AG04449 (cell line): ENCODE results near the gene FASLG.

Experiments
- CTCF ChIA-PET: fragments of 350-600 bp; formaldehyde crosslinking; extraction: SDS; loops from one replicate; lab custom pipeline; 2021; ENCODE audit warnings: antibody characterized with exemption; lab: Yijun Ruan, JAX
- POLR2A ChIA-PET: fragments of 400-600, 350-600 bp; formaldehyde crosslinking; extraction: SDS; loops from one replicate; lab custom pipeline; 2020; ENCODE audit warnings: antibody characterized with exemption, inconsistent platforms; lab: Yijun Ruan, JAX
- DNase-seq: peaks from one replicate; pipeline ENCODE4 v3.0.0-alpha.2; 2010; ENCODE audit warnings: low read depth, low spot score
- H3K4me3 ChIP-seq: 2 replicates; pipeline ENCODE4 v1.5.1; 2011; ENCODE audit warnings: low read depth, mild to moderate bottlenecking, control low read depth, low read length
- TF ChIP-seq, protein P1 (sequence below): IDR thresholded peaks from one replicate; pipeline ENCODE4 v1.5.1; 2011; ENCODE audit warnings: mild to moderate bottlenecking, moderate library complexity, low read length, control low read depth, inconsistent platforms; ENCODE audit not compliant: insufficient read depth; ENCODE audit errors: missing control alignments

Gene FASLG

DNA sequence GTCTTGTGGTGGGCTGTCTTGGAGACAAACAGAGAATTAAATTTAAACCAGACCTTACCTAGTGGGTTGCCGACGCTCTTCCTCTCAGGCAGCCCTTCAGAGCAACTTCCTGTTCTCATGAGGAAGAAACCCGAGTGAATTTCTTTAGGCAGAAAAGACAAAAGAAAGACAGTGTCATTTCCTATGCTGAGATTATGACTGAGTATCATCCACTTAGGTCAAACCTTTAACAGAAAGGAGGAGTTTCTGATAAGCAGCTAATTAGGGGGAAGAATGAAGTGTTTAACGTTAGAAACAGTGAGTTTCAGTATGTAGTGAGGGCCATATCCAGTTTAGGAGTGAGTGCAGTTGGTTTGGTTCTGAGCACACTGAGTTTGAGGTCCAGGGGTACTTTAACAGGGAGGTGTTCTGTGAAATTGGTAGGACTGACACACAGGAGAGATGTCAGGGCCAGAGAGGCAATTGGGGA lies 38.7 kb downstream of the FASLG start:
- POLR2A ChIA-PET: no interaction called here
- DNase-seq: no peak
- CTCF ChIA-PET: no interaction called here

DNA sequence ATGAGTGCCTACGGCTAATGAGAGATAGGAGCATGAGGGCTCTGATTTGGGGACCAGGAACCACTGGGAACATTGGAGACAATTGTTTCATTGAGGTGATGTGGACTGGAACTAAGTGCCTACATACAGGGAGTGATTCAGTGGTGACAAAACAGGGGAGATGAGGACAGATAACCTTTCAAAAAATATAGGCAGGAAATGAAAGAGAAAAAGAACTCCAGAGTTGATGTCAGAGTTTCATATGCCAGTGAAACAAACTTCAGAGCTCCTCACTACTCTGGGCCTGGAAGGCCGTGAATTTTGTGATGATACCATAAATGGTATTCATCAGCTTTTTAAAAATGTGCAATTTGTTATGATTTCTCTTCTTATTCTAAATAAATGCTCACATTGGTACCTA lies 39.3 kb downstream of the FASLG start:
- DNase-seq: no peak
- no peak overlapping the region for H3K4me3 ChIP-seq
- CTCF ChIA-PET: no interaction called here
- POLR2A ChIA-PET: no interaction called here
- TF ChIP-seq, protein P1, sequence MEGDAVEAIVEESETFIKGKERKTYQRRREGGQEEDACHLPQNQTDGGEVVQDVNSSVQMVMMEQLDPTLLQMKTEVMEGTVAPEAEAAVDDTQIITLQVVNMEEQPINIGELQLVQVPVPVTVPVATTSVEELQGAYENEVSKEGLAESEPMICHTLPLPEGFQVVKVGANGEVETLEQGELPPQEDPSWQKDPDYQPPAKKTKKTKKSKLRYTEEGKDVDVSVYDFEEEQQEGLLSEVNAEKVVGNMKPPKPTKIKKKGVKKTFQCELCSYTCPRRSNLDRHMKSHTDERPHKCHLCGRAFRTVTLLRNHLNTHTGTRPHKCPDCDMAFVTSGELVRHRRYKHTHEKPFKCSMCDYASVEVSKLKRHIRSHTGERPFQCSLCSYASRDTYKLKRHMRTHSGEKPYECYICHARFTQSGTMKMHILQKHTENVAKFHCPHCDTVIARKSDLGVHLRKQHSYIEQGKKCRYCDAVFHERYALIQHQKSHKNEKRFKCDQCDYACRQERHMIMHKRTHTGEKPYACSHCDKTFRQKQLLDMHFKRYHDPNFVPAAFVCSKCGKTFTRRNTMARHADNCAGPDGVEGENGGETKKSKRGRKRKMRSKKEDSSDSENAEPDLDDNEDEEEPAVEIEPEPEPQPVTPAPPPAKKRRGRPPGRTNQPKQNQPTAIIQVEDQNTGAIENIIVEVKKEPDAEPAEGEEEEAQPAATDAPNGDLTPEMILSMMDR: no peak

More for the DNA sequence above, 38.7 kb downstream of the FASLG start:
- TF ChIP-seq, protein P1: no peak
- H3K4me3 ChIP-seq: no peak overlapping the region

DNA sequence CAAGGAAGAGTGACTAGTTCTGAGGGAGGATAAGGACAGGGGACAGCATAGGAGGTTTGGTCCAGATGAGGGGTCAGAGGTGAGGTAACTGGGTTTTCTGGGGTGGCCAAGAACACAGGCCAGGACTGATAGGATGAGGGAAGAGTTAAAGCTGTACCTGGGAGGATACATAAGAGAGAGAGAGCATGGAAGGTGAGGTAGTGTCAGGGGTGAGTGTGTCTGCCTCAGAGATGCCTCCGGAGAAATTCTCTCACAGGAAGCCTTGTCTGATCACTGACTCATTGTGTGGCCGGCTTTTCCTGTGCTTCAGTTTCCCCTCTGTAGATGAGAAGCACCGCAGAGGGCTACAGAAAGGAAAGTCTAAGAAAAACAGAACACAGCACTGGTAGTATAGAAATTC lies 40.2 kb downstream of the FASLG start:
- H3K4me3 ChIP-seq: no peak overlapping the region
- ChIA-PET POLR2A (no interaction called here), CTCF (interaction anchor here (1.9 kb wide), 1 partner anchor 14 kb away, joined by 6 read pairs; no protein-coding TSS in a partner anchor)
- no peak for DNase-seq
- TF ChIP-seq, protein P1: no peak

DNA sequence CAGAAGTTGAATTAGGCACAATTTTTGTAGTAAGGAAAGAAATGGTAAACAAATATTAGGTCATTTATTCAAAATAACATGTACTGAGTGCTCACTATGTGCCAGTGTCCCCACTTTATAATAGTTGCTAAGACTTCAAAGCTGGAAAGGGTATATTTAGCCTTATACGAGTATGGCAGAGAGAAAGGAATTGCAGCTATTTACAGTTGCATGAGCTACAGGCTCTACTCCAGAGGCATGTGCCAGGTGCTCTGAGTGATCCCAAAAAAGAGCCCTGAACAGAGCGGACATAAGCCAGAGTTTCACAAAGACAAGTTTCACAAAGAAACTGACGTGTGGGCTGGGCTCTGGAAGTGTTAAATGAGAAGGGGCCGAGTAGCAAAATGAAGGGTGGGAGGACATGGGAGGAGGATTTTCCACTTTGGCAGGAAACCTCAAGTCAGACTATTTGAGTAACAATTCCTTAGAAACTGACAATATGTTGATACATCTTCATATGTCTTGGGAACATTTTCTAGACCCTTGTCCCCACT lies 40.9 kb downstream of the FASLG start:
- DNase-seq: no peak
- H3K4me3 ChIP-seq: no peak overlapping the region
- TF ChIP-seq, protein P1: no peak
- POLR2A ChIA-PET: no interaction called here
- CTCF ChIA-PET: interaction anchor here (1.1 to 1.9 kb wide), 2 partner anchors 14 to 17 kb away, joined by 3 to 6 read pairs; no protein-coding TSS in a partner anchor

DNA sequence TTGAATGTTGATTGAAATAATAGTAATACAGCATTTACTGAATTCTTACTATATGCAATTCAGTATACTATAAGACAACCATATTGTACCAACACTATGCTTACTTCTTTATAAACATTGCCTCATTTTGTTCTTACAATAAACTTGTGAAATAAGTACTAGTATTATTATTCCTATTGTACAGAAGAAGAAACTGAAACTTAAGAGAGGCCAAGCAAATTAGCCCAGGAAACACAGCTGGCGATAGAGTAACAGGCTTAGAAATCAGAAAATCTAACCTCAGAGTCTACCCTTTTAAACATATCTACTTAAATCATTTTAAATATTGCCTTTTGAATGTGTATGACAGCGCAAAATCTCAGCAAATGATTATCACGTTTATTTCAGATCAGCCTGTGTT lies 41.7 kb downstream of the FASLG start:
- no peak for DNase-seq
- CTCF ChIA-PET: interaction anchor here (1.1 to 1.9 kb wide), 2 partner anchors 13 to 17 kb away, joined by 3 to 6 read pairs; no protein-coding TSS in a partner anchor
- H3K4me3 ChIP-seq: no peak overlapping the region
- POLR2A ChIA-PET: no interaction called here
- TF ChIP-seq, protein P1: no peak

DNA sequence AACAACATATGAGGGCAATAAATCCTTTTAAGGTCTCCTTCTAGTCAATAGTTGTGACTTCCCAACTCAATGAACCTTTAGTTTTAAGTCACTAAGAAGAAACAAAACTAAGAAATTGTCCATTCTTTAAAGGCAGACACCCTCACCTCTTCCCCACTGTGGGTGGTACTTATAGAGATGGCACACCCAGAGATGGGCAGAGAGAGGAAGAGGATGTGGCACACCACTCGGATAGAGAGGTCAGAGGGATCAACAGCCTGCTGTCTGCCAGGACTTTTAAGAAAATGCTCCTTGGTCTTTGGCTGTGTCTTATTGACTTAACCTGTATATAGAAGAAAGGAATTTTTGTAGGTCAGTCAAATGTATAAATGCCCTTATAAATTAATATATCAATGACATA lies 45.1 kb downstream of the FASLG start:
- ChIA-PET POLR2A (no interaction called here), CTCF (interaction anchor here (1.3 to 1.8 kb wide), 2 partner anchors 10 to 16 kb away, joined by 4 to 7 read pairs; no protein-coding TSS in a partner anchor)
- TF ChIP-seq, protein P1: no peak
- DNase-seq: no peak
- H3K4me3 ChIP-seq: no peak overlapping the region
